ENCODE data around the gene TMEM245.

TMEM245 gene

DNA sequence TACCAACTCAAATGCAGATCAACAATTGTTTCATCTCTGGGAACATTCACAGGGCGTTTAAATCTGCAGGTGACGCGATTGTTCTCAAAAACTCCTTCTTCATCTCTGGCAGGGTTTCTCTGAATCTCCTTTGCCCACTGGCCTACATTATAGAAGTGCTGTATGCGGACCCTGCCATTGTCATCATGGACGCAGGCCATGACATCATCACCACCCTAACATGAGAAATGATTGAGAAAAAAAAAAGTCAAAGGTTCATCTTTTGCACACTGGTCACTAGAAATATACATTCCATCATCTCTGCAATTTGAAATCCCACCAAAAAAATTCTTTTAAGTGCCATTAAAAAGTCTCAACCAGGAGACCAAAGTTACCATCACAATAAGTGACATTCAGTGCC, 21.6 kb upstream of the TMEM245 start:
- Histone ChIP-seq H3K4me1 (no peaks in the 10 kb centered on the region), H3K27me3 (no peaks in the 10 kb centered on the region), H3K36me3 (no peaks in the 10 kb centered on the region), H3K9me3 (no peaks in the 10 kb centered on the region), H3K4me3 (ENCODE audit: low read depth, low read length) (no peak overlapping the region)
- DNase-seq, result no peak
- TF ChIP-seq, protein P1, sequence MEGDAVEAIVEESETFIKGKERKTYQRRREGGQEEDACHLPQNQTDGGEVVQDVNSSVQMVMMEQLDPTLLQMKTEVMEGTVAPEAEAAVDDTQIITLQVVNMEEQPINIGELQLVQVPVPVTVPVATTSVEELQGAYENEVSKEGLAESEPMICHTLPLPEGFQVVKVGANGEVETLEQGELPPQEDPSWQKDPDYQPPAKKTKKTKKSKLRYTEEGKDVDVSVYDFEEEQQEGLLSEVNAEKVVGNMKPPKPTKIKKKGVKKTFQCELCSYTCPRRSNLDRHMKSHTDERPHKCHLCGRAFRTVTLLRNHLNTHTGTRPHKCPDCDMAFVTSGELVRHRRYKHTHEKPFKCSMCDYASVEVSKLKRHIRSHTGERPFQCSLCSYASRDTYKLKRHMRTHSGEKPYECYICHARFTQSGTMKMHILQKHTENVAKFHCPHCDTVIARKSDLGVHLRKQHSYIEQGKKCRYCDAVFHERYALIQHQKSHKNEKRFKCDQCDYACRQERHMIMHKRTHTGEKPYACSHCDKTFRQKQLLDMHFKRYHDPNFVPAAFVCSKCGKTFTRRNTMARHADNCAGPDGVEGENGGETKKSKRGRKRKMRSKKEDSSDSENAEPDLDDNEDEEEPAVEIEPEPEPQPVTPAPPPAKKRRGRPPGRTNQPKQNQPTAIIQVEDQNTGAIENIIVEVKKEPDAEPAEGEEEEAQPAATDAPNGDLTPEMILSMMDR (IDR thresholded peaks at IDR 0.05; ENCODE audit: low read depth, low read length), result no peak

DNA sequence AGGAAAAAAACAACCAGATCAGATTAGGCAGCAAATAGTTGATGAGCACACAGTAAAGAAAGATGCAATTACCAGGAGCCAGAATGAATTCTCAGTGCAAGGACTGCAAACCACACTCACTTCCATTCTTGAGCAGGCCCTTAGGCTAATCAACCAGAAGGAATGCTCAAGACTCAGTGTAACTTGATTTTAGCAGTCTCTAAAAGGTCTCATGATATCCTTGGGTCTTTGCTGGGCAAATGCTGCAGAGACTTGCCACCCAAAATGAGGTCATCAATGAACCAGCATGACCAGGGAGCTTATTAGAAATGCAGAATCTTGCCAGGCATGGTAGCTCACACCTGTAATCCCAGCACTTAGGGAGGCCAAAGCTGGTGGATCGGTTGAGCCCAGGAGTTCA, 20.1 kb upstream of the TMEM245 start:
- Histone ChIP-seq H3K27me3 (no peaks in the 10 kb centered on the region), H3K9me3 (no peaks in the 10 kb centered on the region), H3K4me3 (ENCODE audit: low read depth, low read length) (no peak overlapping the region), H3K36me3 (no peaks in the 10 kb centered on the region), H3K4me1 (no peaks in the 10 kb centered on the region)
- TF ChIP-seq, protein P1 (IDR thresholded peaks at IDR 0.05; ENCODE audit: low read depth, low read length), result no peak
- DNase-seq, result no peak

DNA sequence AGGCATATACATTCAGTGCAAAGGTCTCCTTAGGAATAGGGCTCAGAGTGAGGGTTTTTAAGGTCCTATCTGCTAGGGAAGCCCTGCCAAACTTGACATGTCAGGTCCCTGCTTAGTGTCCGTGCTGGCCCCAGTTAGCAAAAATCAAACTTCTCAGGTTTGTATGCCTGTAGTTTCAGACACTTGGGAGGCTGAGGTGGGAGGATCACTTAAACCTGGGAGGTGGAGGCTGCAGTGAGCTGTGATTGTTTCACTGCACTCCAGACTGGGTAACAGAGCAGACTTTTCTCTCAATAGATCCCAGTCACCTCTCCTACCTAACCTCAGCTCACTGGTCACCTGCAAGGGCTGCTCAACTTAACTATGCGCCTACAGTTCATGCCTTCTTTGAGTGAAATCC, 18.7 kb upstream of the TMEM245 start:
- no peaks in the 10 kb centered on the region for H3K27me3 ChIP-seq
- H3K36me3 ChIP-seq, result no peaks in the 10 kb centered on the region
- no peaks in the 10 kb centered on the region for H3K4me1 ChIP-seq
- TF ChIP-seq, protein P1 (IDR thresholded peaks at IDR 0.05; ENCODE audit: low read depth, low read length), result no peak
- DNase-seq, result no peak
- H3K4me3 ChIP-seq (ENCODE audit: low read depth, low read length), result no peak overlapping the region
- H3K9me3 ChIP-seq, result no peaks in the 10 kb centered on the region

DNA sequence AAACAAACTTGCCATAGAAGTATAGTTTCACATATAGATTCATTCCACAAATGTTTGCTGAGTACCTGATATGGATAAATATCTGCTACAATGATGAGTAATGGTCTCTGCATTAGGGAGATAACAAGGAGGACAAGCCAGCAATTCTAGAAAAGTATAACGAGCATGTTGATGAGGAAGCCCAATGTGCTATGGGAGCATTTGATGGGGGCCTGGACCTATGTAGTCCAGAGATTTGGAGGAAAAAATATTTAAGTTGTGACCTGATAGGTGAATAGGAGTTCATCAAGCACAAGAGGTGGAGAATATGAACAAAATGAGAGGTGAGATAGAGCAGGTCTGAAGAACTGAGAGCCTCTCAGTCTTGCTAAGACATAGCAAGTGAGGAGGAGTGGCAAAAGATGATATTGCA, 14.4 kb upstream of the TMEM245 start:
- H3K9me3 ChIP-seq, result no peaks in the 10 kb centered on the region
- no peaks in the 10 kb centered on the region for H3K27me3 ChIP-seq
- no peak overlapping the region for H3K4me3 ChIP-seq (ENCODE audit: low read depth, low read length)
- H3K4me1 ChIP-seq, result no peaks in the 10 kb centered on the region
- no peaks in the 10 kb centered on the region for H3K36me3 ChIP-seq
- DNase-seq, result no peak
- TF ChIP-seq, protein P1 (IDR thresholded peaks at IDR 0.05; ENCODE audit: low read depth, low read length), result no peak

DNA sequence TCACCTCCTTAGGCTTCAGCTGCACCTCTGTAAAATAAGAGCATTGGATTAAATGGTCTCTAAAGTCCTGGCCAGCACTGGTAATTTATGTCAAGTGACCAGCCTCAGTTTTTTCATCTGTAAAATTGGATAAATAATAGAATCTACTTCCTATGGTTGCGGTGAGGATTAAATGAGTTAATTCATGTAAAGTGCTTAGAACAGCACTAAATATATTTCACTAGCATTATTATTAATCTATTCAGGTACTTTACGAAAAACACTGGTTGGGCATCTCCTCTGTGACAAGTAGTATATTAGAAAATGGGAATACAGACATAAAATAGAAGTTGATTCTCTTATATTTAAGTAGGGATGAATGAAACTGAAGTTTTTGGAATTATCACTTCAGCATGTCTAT, 13.8 kb upstream of the TMEM245 start:
- Histone ChIP-seq H3K4me3 (ENCODE audit: low read depth, low read length) (no peak overlapping the region), H3K4me1 (no peaks in the 10 kb centered on the region), H3K27me3 (no peaks in the 10 kb centered on the region), H3K9me3 (no peaks in the 10 kb centered on the region), H3K36me3 (no peaks in the 10 kb centered on the region)
- TF ChIP-seq, protein P1 (IDR thresholded peaks at IDR 0.05; ENCODE audit: low read depth, low read length), result no peak
- no peak for DNase-seq

DNA sequence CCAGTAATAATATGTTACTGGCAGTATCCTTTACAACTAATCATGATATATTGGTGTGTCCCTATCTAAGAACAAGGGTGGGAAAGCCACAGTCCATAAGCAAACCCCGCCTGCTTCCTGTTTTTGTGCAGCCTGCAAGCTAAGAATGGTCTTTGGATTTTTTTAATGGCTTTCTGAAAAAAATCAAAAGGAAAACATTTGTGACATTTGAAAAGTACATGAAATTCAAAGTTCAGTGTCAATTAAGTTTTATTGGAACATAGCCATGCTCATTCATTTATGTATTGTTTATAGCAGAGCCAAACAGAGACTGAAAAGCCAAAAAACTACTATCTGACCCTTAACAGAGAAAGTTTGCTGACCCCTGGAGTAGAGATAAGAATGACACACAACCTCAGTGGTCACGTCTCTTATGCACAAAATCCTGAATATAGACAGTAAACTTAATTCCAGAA, 12.8 kb upstream of the TMEM245 start:
- Histone ChIP-seq H3K4me3 (ENCODE audit: low read depth, low read length) (no peak overlapping the region), H3K27me3 (no peaks in the 10 kb centered on the region), H3K36me3 (no peaks in the 10 kb centered on the region), H3K4me1 (no peaks in the 10 kb centered on the region), H3K9me3 (no peaks in the 10 kb centered on the region)
- TF ChIP-seq, protein P1 (IDR thresholded peaks at IDR 0.05; ENCODE audit: low read depth, low read length), result no peak
- DNase-seq, result no peak

Measured in BE2C (cell line).